ENCODE measurements around the gene TBXAS1.

DNA sequence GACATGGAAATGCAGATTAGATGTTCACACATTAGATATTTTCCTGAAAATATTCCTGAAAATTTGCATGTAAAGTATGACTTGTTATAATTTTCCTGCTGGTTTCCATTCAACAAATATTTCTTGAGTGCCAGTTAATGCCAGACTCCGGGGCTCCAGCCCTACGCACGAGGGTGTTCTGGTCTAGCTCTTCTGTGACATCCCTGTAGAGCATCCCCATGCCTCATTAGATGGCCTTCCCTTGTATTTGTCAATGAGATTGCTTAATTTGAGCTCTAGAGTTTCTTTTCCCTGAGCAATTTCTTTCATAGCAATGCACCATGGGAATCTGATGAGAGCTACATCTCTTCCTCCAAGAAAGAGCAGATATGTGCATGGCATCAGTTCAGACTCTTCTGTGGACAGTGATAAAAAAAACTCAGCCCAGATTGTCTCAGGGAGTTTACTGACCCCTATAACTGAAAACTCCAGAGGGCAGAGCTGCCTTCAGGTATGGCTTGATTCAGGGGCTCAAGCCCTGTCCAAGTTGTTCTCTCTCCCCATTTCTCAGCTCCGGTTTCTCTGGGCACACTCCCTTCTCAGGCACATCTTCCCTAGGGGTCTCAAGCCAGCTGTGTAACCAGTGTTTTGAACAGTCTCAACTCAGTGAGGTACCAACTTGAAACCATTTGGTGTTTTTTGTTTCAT, 137.0 kb downstream of the TBXAS1 start:
- TF ChIP-seq, protein P1, sequence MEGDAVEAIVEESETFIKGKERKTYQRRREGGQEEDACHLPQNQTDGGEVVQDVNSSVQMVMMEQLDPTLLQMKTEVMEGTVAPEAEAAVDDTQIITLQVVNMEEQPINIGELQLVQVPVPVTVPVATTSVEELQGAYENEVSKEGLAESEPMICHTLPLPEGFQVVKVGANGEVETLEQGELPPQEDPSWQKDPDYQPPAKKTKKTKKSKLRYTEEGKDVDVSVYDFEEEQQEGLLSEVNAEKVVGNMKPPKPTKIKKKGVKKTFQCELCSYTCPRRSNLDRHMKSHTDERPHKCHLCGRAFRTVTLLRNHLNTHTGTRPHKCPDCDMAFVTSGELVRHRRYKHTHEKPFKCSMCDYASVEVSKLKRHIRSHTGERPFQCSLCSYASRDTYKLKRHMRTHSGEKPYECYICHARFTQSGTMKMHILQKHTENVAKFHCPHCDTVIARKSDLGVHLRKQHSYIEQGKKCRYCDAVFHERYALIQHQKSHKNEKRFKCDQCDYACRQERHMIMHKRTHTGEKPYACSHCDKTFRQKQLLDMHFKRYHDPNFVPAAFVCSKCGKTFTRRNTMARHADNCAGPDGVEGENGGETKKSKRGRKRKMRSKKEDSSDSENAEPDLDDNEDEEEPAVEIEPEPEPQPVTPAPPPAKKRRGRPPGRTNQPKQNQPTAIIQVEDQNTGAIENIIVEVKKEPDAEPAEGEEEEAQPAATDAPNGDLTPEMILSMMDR (conservative IDR thresholded peaks at IDR 0.05; ENCODE audit: low read depth in 2 of 2): no peak
- TF ChIP-seq POLR2AphosphoS5 (IDR thresholded peaks at IDR 0.05; ENCODE audit: low read depth) (no peak), EZH2 (IDR thresholded peaks at IDR 0.05; ENCODE audit: low read depth, unreplicated experiment) (no peak), EZH2phosphoT487 (IDR thresholded peaks at IDR 0.05; ENCODE audit: unreplicated experiment) (no peak)
- TF ChIP-seq, protein P2, sequence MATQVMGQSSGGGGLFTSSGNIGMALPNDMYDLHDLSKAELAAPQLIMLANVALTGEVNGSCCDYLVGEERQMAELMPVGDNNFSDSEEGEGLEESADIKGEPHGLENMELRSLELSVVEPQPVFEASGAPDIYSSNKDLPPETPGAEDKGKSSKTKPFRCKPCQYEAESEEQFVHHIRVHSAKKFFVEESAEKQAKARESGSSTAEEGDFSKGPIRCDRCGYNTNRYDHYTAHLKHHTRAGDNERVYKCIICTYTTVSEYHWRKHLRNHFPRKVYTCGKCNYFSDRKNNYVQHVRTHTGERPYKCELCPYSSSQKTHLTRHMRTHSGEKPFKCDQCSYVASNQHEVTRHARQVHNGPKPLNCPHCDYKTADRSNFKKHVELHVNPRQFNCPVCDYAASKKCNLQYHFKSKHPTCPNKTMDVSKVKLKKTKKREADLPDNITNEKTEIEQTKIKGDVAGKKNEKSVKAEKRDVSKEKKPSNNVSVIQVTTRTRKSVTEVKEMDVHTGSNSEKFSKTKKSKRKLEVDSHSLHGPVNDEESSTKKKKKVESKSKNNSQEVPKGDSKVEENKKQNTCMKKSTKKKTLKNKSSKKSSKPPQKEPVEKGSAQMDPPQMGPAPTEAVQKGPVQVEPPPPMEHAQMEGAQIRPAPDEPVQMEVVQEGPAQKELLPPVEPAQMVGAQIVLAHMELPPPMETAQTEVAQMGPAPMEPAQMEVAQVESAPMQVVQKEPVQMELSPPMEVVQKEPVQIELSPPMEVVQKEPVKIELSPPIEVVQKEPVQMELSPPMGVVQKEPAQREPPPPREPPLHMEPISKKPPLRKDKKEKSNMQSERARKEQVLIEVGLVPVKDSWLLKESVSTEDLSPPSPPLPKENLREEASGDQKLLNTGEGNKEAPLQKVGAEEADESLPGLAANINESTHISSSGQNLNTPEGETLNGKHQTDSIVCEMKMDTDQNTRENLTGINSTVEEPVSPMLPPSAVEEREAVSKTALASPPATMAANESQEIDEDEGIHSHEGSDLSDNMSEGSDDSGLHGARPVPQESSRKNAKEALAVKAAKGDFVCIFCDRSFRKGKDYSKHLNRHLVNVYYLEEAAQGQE (IDR thresholded peaks at IDR 0.05; ENCODE audit: unreplicated experiment): no peak
- TF ChIP-seq, protein P3, sequence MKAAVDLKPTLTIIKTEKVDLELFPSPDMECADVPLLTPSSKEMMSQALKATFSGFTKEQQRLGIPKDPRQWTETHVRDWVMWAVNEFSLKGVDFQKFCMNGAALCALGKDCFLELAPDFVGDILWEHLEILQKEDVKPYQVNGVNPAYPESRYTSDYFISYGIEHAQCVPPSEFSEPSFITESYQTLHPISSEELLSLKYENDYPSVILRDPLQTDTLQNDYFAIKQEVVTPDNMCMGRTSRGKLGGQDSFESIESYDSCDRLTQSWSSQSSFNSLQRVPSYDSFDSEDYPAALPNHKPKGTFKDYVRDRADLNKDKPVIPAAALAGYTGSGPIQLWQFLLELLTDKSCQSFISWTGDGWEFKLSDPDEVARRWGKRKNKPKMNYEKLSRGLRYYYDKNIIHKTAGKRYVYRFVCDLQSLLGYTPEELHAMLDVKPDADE (IDR thresholded peaks at IDR 0.05): no peak
